ENCODE data around the gene RGCC. TPM values are rescaled to one million over a fixed set of nuclear protein-coding genes. Genes with fewer than 3 reads are reported as not detected.

Gene RGCC
- total RNA-seq, 4 donors from 2014 or later, result 29.0 to 522 (median 319) TPM

GRCh38 chr13:41462427-41462826, 5.1 kb downstream of the RGCC start:
- intact Hi-C loops (cut with DNase I; ENCODE audit: low total_unique reads), result no loop called here
- DNase-seq, result no peak
- TF ChIP-seq CTCF (IDR thresholded peaks at IDR 0.05) (no peak), POLR2A (IDR thresholded peaks at IDR 0.05) (no peak)
- H3K27ac ChIP-seq, result no peak overlapping the region
- no peaks in the 10 kb centered on the region for H3K9me3 ChIP-seq
- no peaks in the 10 kb centered on the region for H3K27me3 ChIP-seq
- H3K4me3 ChIP-seq, result no peak overlapping the region
- no peaks in the 10 kb centered on the region for H3K36me3 ChIP-seq
- peaks cover 0 to 5% of the 10 kb centered on the region in 2 donors for H3K4me1 ChIP-seq

- TF ChIP-seq CTCF (IDR thresholded peaks at IDR 0.05) (no peak), POLR2A (IDR thresholded peaks at IDR 0.05) (no peak)
- H3K4me3 ChIP-seq, result no peak overlapping the region
- no peaks in the 10 kb centered on the region for H3K4me1 ChIP-seq
- H3K27ac ChIP-seq, result peak overlapping the region; percentile 27 to 28
- DNase-seq, result no peak
- intact Hi-C loops (cut with DNase I; ENCODE audit: low total_unique reads), result no loop called here
- no peaks in the 10 kb centered on the region for H3K9me3 ChIP-seq
- no peaks in the 10 kb centered on the region for H3K27me3 ChIP-seq
- H3K36me3 ChIP-seq, result no peaks in the 10 kb centered on the region
These were observed 6.7 kb downstream of the RGCC start for GRCh38 chr13:41463838-41464602.

- intact Hi-C loops (cut with DNase I; ENCODE audit: low total_unique reads), result no loop called here
- no peak overlapping the region for H3K4me3 ChIP-seq
- no peaks in the 10 kb centered on the region for H3K9me3 ChIP-seq
- TF ChIP-seq POLR2A (IDR thresholded peaks at IDR 0.05) (no peak), CTCF (IDR thresholded peaks at IDR 0.05) (no peak)
- no peak for DNase-seq
- no peaks in the 10 kb centered on the region for H3K27me3 ChIP-seq
- H3K36me3 ChIP-seq, result no peaks in the 10 kb centered on the region
- no peaks in the 10 kb centered on the region for H3K4me1 ChIP-seq
- peak overlapping the region; percentile 22 to 27 for H3K27ac ChIP-seq
These were observed 8.0 kb downstream of the RGCC start for GRCh38 chr13:41465241-41465847.

- intact Hi-C loops (cut with DNase I; ENCODE audit: low total_unique reads), result no loop called here
- peak overlapping the region in 1 of 2 donors; percentile 22 for H3K27ac ChIP-seq
- no peaks in the 10 kb centered on the region for H3K27me3 ChIP-seq
- H3K4me1 ChIP-seq, result no peaks in the 10 kb centered on the region
- no peaks in the 10 kb centered on the region for H3K9me3 ChIP-seq
- TF ChIP-seq CTCF (IDR thresholded peaks at IDR 0.05), result no peak
- TF ChIP-seq POLR2A (IDR thresholded peaks at IDR 0.05), result no peak
- H3K36me3 ChIP-seq, result no peaks in the 10 kb centered on the region
- no peak for DNase-seq
- no peak overlapping the region for H3K4me3 ChIP-seq
These were observed 8.6 kb downstream of the RGCC start for GRCh38 chr13:41465898-41466320.

GRCh38 chr13:41467425-41467945, 10.1 kb downstream of the RGCC start:
- Histone ChIP-seq H3K4me3 (no peak overlapping the region), H3K27me3 (no peaks in the 10 kb centered on the region), H3K9me3 (no peaks in the 10 kb centered on the region), H3K4me1 (no peaks in the 10 kb centered on the region), H3K36me3 (no peaks in the 10 kb centered on the region), H3K27ac (no peak overlapping the region)
- no peak for DNase-seq
- TF ChIP-seq POLR2A (IDR thresholded peaks at IDR 0.05) (no peak), CTCF (IDR thresholded peaks at IDR 0.05) (no peak)
- intact Hi-C loops (cut with DNase I; ENCODE audit: low total_unique reads), result no loop called here

Measured in uterus (tissue), 4 donors.